Upper lobe of left lung (tissue), 6 donors: ENCODE measurements around the gene SLC6A13. TPM values are rescaled to one million over a fixed set of nuclear protein-coding genes. Genes with fewer than 3 reads are reported as not detected.

Experiments used
- ATAC-seq, 2 donors: fragments of 200-7000 bp; cut with Tn5 transposase; one replicate each; pipeline ENCODE4 v1.9.1; 2022; ENCODE audit warnings: mild to moderate bottlenecking in 2 of 2, moderate library complexity in 2 of 2; ENCODE audit not compliant: low FRiP score in 2 of 2
- DNase-seq, 2 donors: peaks; one replicate each; pipeline ENCODE4 v3.0.0-alpha.2; 2019 to 2020
- H3K27ac ChIP-seq, 4 donors: fragments of 200-600 bp; sonication (generic); one replicate each; pipeline ENCODE4 v1.5.1; 2016 to 2019
- H3K27me3 ChIP-seq, 4 donors: fragments of 200-600 bp; sonication (generic); one replicate each; pipeline ENCODE4 v1.5.1; 2017 to 2019
- H3K36me3 ChIP-seq, 4 donors: fragments of 200-600 bp; sonication (generic); one replicate each; pipeline ENCODE4 v1.5.1; 2016 to 2019
- H3K4me1 ChIP-seq, 4 donors: fragments of 200-600 bp; sonication (generic); one replicate each; pipeline ENCODE4 v1.5.1; 2018 to 2019
- H3K4me3 ChIP-seq, 4 donors: fragments of 200-600 bp; sonication (generic); one replicate each; pipeline ENCODE4 v1.5.1; 2017 to 2019; ENCODE audit warnings: mild to moderate bottlenecking in 2 of 4, moderate library complexity in 1 of 4
- H3K9me3 ChIP-seq, 4 donors: fragments of 200-600 bp; sonication (generic); one replicate each; pipeline ENCODE4 v1.5.1; 2018 to 2019
- EP300 ChIP-seq, 4 donors: sonication (generic); formaldehyde crosslinking; IDR thresholded peaks; one replicate each; pipeline ENCODE4 v1.5.1; 2017; ENCODE audit warnings: antibody characterized with exemption in 4 of 4, control low read depth in 2 of 4
- POLR2A ChIP-seq, 4 donors: fragments of 450-650 bp; IDR thresholded peaks; one replicate each; pipeline ENCODE4 v1.5.1; 2016 to 2017; ENCODE audit warnings: antibody characterized with exemption in 4 of 4, mild to moderate bottlenecking in 2 of 4
- POLR2AphosphoS5 ChIP-seq, 2 donors: sonication (generic); formaldehyde crosslinking; IDR thresholded peaks; one replicate each; pipeline ENCODE4 v1.5.1; 2017; ENCODE audit warnings: antibody characterized with exemption in 2 of 2
- WGBS, 2 donors: methylation state at CpG; one replicate each; pipeline ENCODE4 v1.1.5; 2017 to 2018; 5-methylcytosine and 5-hydroxymethylcytosine counted together
- total RNA-seq, 6 donors: library from RNA; depleted of rRNA in 4 of 6; stranded (reverse); fragments of >200 nt in 4 of 6; gene quantifications; one replicate each; pipeline versions ENCODE4 v1.1.0 to v1.2.1, GENCODE V29; 2016 to 2021
- TF ChIP-seq, protein P1 (sequence below), 6 experiments: fragments of 450-650 bp in 4 of 6; fragments of 200-600 bp in 2 of 6; sonication (generic) in 2 of 6; IDR thresholded peaks; one replicate each; pipeline ENCODE4 v1.5.1; 2016 to 2019; ENCODE audit warnings: antibody characterized with exemption in 6 of 6
- donor health status: DM: no; HTN: no; CAD: no; lungs with moderate emphysema.
- donor health status: DM: no; HTN: yes; CAD: no; lungs with severe emphysema.

The SLC6A13 gene
- total RNA-seq, 6 donors from 2014 or later = 1.6 to 2.3 (median 2.0) TPM; not detected in 1

DNA sequence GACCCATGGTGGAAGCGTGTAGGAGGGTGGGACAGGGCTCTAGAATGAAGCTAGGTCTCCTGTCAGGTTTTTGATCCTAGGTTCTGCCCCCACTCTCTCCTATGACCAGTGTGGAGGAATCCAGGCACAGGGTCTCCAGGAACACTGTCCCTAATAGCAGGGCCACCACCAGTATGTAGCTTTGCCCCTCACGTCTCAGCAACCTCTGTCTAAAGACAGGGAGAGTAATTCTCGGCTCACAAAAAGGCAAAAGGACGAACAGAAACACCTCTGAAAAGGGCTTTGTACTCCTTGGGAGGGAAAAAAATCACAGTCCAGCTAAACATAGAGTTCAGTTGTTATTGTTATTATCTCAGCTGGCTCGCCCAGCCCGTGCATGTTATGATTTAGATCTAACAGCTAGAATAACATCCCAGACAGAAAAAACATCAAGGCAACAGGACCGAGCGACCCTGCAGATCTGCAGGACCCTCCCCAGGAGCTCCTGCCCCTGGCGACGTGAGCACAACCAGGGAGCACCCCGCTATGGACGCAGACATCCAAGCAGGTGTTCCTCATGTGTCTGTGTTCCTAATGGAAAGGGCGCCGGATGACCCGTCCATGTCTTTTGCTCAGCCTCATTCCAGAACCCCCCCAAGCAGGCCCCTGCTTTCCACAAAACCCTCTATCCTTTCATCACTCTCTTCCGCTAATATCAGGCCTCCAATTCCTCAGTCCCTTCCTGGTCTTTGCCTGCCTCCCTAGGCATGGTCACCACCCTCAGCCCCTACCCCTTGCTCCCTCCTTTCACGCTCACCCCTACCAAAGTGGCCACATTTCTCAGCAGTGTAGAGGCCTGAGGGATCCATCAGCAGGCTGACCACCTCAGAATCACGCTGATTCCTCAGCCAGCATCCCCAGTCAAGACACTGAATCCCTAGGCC is 34.5 kb downstream of the SLC6A13 start:
- TF ChIP-seq POLR2A (IDR thresholded peaks at IDR 0.05) (no peak), EP300 (IDR thresholded peaks at IDR 0.05) (no peak), POLR2AphosphoS5 (IDR thresholded peaks at IDR 0.05) (no peak)
- TF ChIP-seq, protein P1, sequence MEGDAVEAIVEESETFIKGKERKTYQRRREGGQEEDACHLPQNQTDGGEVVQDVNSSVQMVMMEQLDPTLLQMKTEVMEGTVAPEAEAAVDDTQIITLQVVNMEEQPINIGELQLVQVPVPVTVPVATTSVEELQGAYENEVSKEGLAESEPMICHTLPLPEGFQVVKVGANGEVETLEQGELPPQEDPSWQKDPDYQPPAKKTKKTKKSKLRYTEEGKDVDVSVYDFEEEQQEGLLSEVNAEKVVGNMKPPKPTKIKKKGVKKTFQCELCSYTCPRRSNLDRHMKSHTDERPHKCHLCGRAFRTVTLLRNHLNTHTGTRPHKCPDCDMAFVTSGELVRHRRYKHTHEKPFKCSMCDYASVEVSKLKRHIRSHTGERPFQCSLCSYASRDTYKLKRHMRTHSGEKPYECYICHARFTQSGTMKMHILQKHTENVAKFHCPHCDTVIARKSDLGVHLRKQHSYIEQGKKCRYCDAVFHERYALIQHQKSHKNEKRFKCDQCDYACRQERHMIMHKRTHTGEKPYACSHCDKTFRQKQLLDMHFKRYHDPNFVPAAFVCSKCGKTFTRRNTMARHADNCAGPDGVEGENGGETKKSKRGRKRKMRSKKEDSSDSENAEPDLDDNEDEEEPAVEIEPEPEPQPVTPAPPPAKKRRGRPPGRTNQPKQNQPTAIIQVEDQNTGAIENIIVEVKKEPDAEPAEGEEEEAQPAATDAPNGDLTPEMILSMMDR (IDR thresholded peaks at IDR 0.05) = no peak
- no peak for ATAC-seq
- no peak for DNase-seq
- Histone ChIP-seq H3K4me3 (no peak overlapping the region), H3K4me1 (no peaks in the 10 kb centered on the region), H3K27ac (no peak overlapping the region), H3K27me3 (no peaks in the 10 kb centered on the region), H3K36me3 (no peaks in the 10 kb centered on the region), H3K9me3 (no peaks in the 10 kb centered on the region)
- 78 to 80% methylated on average over 17 to 18 of the region's 18 CpGs for WGBS, 2 donors

DNA sequence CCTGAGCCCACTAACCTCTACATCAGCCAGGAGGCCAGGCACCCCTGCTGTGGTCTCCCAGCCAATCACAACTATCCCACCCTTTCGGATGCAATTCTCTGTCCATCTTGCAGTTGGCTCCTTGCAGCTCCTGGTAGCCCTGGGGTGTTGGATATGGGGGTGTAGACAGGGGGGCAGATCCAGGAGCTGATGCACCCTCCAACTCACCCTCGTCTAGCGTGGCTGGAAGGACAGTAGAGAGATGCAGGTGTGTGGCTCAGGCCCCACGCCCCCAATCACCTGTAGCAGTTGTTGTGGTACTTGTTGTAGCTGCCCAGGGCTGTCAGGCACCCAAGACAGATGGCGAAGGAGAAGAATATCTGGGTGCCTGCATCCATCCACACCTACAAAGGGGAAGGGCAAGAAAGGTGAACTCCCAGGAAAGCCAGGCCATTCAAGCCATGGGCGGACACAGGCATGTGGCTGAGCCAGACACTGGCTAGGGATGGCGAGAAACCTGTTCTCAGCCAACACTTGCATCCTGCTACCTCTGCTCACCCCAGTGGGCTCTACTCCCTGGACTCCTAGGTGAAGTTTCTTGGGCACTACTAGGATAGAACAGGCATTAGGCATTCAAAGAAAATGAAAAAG is 35.2 kb downstream of the SLC6A13 start:
- 93 to 94% methylated on average over 5 to 7 of the region's 7 CpGs for WGBS, 2 donors
- no peak overlapping the region for H3K4me3 ChIP-seq
- no peak for DNase-seq
- TF ChIP-seq, protein P1 (IDR thresholded peaks at IDR 0.05) = no peak
- TF ChIP-seq POLR2A (IDR thresholded peaks at IDR 0.05) (no peak), EP300 (IDR thresholded peaks at IDR 0.05) (no peak), POLR2AphosphoS5 (IDR thresholded peaks at IDR 0.05) (no peak)
- no peak for ATAC-seq
- no peaks in the 10 kb centered on the region for H3K9me3 ChIP-seq
- no peaks in the 10 kb centered on the region for H3K27me3 ChIP-seq
- no peaks in the 10 kb centered on the region for H3K4me1 ChIP-seq
- no peaks in the 10 kb centered on the region for H3K36me3 ChIP-seq
- no peak overlapping the region for H3K27ac ChIP-seq

DNA sequence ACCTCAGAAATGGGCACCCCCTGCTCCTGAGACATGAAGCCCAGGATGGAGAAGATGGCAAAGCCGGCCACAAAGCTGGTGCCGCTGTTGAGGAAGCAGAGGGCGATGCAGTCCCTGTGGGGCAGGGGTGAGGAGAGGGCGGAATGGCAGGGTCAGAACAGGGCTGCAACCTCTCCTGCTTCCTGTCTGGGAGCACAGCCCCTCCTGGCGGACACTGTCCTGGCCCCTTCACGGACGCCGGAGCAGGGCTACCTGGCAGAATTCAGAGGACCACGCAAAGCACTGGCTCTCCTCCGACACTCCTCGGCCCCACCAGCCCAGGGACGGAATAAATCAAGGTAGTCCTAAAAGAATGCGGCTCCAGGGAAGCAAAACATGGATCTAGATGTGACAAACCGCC is 36.2 kb downstream of the SLC6A13 start:
- no peaks in the 10 kb centered on the region for H3K4me1 ChIP-seq
- no peak overlapping the region for H3K4me3 ChIP-seq
- TF ChIP-seq POLR2AphosphoS5 (IDR thresholded peaks at IDR 0.05) = no peak
- no peak for TF ChIP-seq POLR2A (IDR thresholded peaks at IDR 0.05)
- no peak for TF ChIP-seq EP300 (IDR thresholded peaks at IDR 0.05)
- TF ChIP-seq, protein P1 (IDR thresholded peaks at IDR 0.05) = no peak
- H3K36me3 ChIP-seq = no peaks in the 10 kb centered on the region
- 84 to 85% methylated on average over 13 to 14 of the region's 14 CpGs for WGBS, 2 donors
- no peak for ATAC-seq
- no peaks in the 10 kb centered on the region for H3K27me3 ChIP-seq
- no peaks in the 10 kb centered on the region for H3K9me3 ChIP-seq
- DNase-seq = no peak
- no peak overlapping the region for H3K27ac ChIP-seq

DNA sequence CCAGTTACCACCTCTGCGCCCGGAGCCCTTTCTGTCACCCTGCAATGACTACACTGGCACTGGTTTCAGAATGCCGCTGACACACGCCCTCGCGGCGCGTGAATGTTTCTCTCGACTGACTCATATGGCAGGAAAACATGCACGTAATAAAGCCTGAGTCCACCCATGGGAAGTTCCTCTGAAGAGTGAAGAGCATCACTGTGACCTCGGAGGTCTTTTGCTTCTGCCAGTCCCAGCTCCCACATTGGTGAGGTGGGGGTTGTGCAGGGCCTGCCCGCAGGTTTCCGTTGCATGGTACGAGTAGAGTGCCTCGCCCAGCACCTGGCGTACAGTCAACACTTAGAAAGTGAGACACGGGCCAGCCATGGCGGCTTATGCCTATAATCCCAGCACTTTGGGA is 37.6 kb downstream of the SLC6A13 start:
- H3K27ac ChIP-seq = no peak overlapping the region
- TF ChIP-seq EP300 (IDR thresholded peaks at IDR 0.05) (no peak), POLR2AphosphoS5 (IDR thresholded peaks at IDR 0.05) (no peak), POLR2A (IDR thresholded peaks at IDR 0.05) (no peak)
- TF ChIP-seq, protein P1 (IDR thresholded peaks at IDR 0.05) = no peak
- ATAC-seq = no peak
- H3K9me3 ChIP-seq = no peaks in the 10 kb centered on the region
- H3K36me3 ChIP-seq = no peaks in the 10 kb centered on the region
- DNase-seq = no peak
- no peak overlapping the region for H3K4me3 ChIP-seq
- H3K4me1 ChIP-seq = peaks cover 0 to under 1% (median 0%) of the 10 kb centered on the region in 4 donors
- WGBS, 2 donors = 86 to 90% methylated on average over 13 to 18 of the region's 18 CpGs
- H3K27me3 ChIP-seq = no peaks in the 10 kb centered on the region
